GM06990 (cell line): ENCODE measurements around the gene ERMP1.

Experiments used
- DNase-seq: peaks from one replicate; pipeline ENCODE4 v3.0.0-alpha.2; 2011; ENCODE audit not compliant: insufficient read length; ENCODE audit errors: extremely low read depth
- H3K27me3 ChIP-seq: replicated peaks from 2 replicates; pipeline ENCODE4 v1.6.0; 2011; ENCODE audit warnings: low read length; ENCODE audit not compliant: control insufficient read depth, insufficient read depth
- H3K36me3 ChIP-seq: 2 replicates; pipeline ENCODE4 v1.5.1; 2011; ENCODE audit warnings: low read length; ENCODE audit not compliant: control insufficient read depth, insufficient read depth
- H3K4me3 ChIP-seq: replicated peaks from 2 replicates; pipeline ENCODE4 v1.5.1; 2011; ENCODE audit warnings: low read depth, mild to moderate bottlenecking, control low read depth, low read length
- TF ChIP-seq, protein P1 (sequence below): IDR thresholded peaks from 2 replicates; pipeline ENCODE4 v1.5.1; 2011; ENCODE audit warnings: low read length, control low read depth, mild to moderate bottlenecking, inconsistent platforms; ENCODE audit not compliant: insufficient read depth, poor library complexity, severe bottlenecking

ERMP1 gene

DNA sequence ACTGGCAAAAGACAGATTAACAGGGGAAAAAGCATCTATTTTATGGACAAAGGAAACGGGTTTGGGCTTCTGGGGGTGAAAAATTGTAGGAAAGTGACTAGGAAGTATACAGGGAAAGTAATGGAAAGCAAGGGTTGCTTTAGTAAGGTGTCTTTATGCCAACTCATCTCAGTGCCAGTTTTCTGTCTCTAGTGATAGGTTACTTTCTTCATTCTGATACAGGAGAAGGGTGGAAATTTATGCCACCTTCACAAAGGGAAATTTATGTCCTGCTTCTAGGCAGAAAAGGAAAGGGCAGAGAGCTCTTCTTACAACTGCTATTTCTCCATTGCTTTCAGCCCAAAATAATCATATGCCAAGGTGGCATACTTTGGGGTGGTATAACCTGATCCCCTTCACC lies 20.1 kb upstream of the ERMP1 start:
- TF ChIP-seq, protein P1, sequence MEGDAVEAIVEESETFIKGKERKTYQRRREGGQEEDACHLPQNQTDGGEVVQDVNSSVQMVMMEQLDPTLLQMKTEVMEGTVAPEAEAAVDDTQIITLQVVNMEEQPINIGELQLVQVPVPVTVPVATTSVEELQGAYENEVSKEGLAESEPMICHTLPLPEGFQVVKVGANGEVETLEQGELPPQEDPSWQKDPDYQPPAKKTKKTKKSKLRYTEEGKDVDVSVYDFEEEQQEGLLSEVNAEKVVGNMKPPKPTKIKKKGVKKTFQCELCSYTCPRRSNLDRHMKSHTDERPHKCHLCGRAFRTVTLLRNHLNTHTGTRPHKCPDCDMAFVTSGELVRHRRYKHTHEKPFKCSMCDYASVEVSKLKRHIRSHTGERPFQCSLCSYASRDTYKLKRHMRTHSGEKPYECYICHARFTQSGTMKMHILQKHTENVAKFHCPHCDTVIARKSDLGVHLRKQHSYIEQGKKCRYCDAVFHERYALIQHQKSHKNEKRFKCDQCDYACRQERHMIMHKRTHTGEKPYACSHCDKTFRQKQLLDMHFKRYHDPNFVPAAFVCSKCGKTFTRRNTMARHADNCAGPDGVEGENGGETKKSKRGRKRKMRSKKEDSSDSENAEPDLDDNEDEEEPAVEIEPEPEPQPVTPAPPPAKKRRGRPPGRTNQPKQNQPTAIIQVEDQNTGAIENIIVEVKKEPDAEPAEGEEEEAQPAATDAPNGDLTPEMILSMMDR, result no peak
- Histone ChIP-seq H3K4me3 (no peak overlapping the region), H3K27me3 (no peaks in the 10 kb centered on the region), H3K36me3 (no peaks in the 10 kb centered on the region)
- DNase-seq, result no peak

GRCh38 chr9:5851445-5851844 lies 18.5 kb upstream of the ERMP1 start:
- H3K4me3 ChIP-seq, result no peak overlapping the region
- no peaks in the 10 kb centered on the region for H3K36me3 ChIP-seq
- TF ChIP-seq, protein P1, result no peak
- DNase-seq, result peak; percentile 26
- H3K27me3 ChIP-seq, result no peaks in the 10 kb centered on the region

GRCh38 chr9:5850724-5851122 lies 17.8 kb upstream of the ERMP1 start:
- TF ChIP-seq, protein P1, result no peak
- Histone ChIP-seq H3K36me3 (no peaks in the 10 kb centered on the region), H3K27me3 (no peaks in the 10 kb centered on the region), H3K4me3 (no peak overlapping the region)
- DNase-seq, result no peak

GRCh38 chr9:5848372-5848882 lies 15.5 kb upstream of the ERMP1 start:
- Histone ChIP-seq H3K27me3 (no peaks in the 10 kb centered on the region), H3K4me3 (no peak overlapping the region), H3K36me3 (no peaks in the 10 kb centered on the region)
- TF ChIP-seq, protein P1, result no peak
- DNase-seq, result no peak

- no peak for DNase-seq
- TF ChIP-seq, protein P1, result no peak
Observed at GRCh38 chr9:5846501-5846921, 13.6 kb upstream of the ERMP1 start.

GRCh38 chr9:5846096-5846495 lies 13.2 kb upstream of the ERMP1 start:
- TF ChIP-seq, protein P1, result no peak
- H3K4me3 ChIP-seq, result no peak overlapping the region
- no peak for DNase-seq
- H3K36me3 ChIP-seq, result no peaks in the 10 kb centered on the region
- no peaks in the 10 kb centered on the region for H3K27me3 ChIP-seq

More at GRCh38 chr9:5846501-5846921, 13.6 kb upstream of the ERMP1 start:
- Histone ChIP-seq H3K27me3 (no peaks in the 10 kb centered on the region), H3K36me3 (no peaks in the 10 kb centered on the region), H3K4me3 (no peak overlapping the region)
